Activated CD4-positive, alpha-beta memory T cell treated with anti-CD3 and anti-CD28 coated beads for 36 hours (primary cell): ENCODE data around the gene REXO1. TPM values are rescaled to one million over a fixed set of nuclear protein-coding genes. Genes with fewer than 3 reads are reported as not detected.

ENCODE experiments used
- CTCF ChIA-PET: fragments of 350-600 bp; sonication (Branson Sonifier 250); formaldehyde crosslinking; loops from one replicate; lab custom pipeline; 2021; ENCODE audit warnings: antibody characterized with exemption, inconsistent platforms; lab: Charles Lee
- POLR2A ChIA-PET: fragments of 350-600 bp; sonication (Branson Sonifier 250); formaldehyde crosslinking; loops from one replicate; lab custom pipeline; 2021; ENCODE audit warnings: antibody characterized with exemption; lab: Charles Lee
- DNase-seq: peaks from one replicate; pipeline ENCODE4 v3.0.0-alpha.2; 2020
- H3K27ac Mint-ChIP-seq: one replicate; pipeline ENCODE4 v1.8.0; 2021; ENCODE audit warnings: mixed read lengths
- H3K27me3 Mint-ChIP-seq: one replicate; pipeline ENCODE4 v1.8.0; 2021; ENCODE audit warnings: mixed read lengths
- H3K36me3 Mint-ChIP-seq: one replicate; pipeline ENCODE4 v1.8.0; 2021; ENCODE audit warnings: mixed read lengths
- H3K4me1 Mint-ChIP-seq: one replicate; pipeline ENCODE4 v1.8.0; 2021; ENCODE audit warnings: low read depth, mixed read lengths
- H3K4me3 Mint-ChIP-seq: one replicate; pipeline ENCODE4 v1.8.0; 2021; ENCODE audit warnings: mild to moderate bottlenecking, mixed read lengths
- H3K9me3 Mint-ChIP-seq: one replicate; pipeline ENCODE4 v1.8.0; 2021; ENCODE audit warnings: mixed read lengths
- intact Hi-C: fragments of 100-400 bp; cut with micrococcal nuclease; formaldehyde crosslinking; loops from one replicate; pipeline ENCODE4 v1.15.1; 2023
- microRNA-seq: library from miRNA; unstranded; fragments of <30 nt; microRNA quantifications from one replicate; pipeline ENCODE4 v1.2.0, GENCODE V29; 2022; ENCODE audit warnings: borderline number of aligned reads, borderline microRNAs expressed, borderline replicate concordance
- total RNA-seq, 2 experiments: library from RNA; stranded (reverse); gene quantifications; one replicate each; pipeline ENCODE4 v1.2.3, GENCODE V29; 2021

REXO1 gene
- total RNA-seq, 2 experiments from 2014 or later = 41.9 to 45.3 TPM

DNA sequence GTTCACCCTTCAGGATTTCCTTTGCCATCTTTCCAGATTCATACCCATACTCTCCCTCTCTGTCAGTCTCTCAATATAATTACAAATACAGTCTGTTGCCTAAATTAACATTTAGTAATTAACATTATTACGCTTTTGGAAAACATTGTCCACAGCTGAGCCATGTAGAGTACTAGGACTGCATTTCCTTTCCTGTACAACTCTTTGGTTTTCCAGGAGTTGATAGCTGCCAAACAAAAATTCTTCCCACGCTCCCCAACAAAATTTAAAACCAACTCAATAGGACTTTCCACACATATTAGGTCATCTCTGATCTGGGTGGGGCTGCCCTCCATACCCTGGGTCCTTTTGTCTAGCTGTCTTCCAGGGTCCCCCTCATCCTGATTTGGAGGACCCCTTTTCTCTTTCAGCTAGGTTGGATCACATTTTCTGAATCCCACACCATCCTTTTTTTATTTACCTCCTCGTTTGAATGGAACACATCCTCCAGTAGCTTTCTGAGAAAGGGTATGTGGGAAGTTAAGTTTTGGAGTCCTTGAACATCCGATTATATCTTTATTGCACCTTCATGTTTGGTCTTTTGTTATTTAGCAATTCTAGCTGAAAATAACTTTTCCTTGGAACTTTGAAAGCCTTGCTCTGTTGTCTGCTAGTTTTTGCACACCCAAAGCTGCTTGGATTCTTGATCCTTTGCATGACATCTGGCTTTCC is 77.3 kb downstream of the REXO1 start:
- H3K4me3 Mint-ChIP-seq = no peak overlapping the region
- peaks cover 16% of the 10 kb centered on the region for H3K9me3 Mint-ChIP-seq
- ChIA-PET CTCF (interaction anchor here (1.2 to 3.4 kb wide), 6 partner anchors 11 to 225 kb away, joined by 4 to 21 read pairs (median 10); no protein-coding TSS in a partner anchor), POLR2A (interaction anchor here (0.6 kb wide), 1 partner anchor 29 kb away, joined by 4 read pairs; no protein-coding TSS in a partner anchor)
- intact Hi-C loops = no loop called here
- peaks cover 2% of the 10 kb centered on the region for H3K36me3 Mint-ChIP-seq
- H3K4me1 Mint-ChIP-seq = no peaks in the 10 kb centered on the region
- peaks cover 56% of the 10 kb centered on the region for H3K27me3 Mint-ChIP-seq
- H3K27ac Mint-ChIP-seq = no peak overlapping the region
- DNase-seq = no peak

DNA sequence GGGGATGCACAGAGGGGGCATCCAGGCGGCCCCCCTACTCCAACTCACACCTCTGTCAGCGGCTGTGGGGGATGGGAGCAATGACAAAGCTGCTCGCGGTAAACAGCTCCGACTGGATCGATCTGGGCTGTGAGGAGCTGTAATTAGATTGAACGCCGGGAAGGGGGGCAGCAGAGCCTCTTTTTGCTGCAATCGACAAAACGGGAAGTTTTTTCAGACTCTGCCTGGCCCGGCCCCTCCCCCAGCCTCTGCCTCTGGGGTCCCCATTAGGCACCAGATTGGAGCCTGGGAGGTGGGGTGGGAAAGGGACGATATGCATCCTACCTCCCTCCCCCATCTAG is 78.7 kb downstream of the REXO1 start:
- H3K4me1 Mint-ChIP-seq = no peaks in the 10 kb centered on the region
- H3K9me3 Mint-ChIP-seq = peaks cover 16% of the 10 kb centered on the region
- no peak overlapping the region for H3K4me3 Mint-ChIP-seq
- intact Hi-C loops = loop anchor here (5.0 to 10.0 kb wide), 2 partner anchors 222 to 315 kb away; partner anchors contain the start of gene APC2
- peaks cover 2% of the 10 kb centered on the region for H3K36me3 Mint-ChIP-seq
- H3K27me3 Mint-ChIP-seq = peaks cover 66% of the 10 kb centered on the region
- ChIA-PET POLR2A (no interaction called here), CTCF (interaction anchor here (1.0 to 3.4 kb wide), 4 partner anchors 12 to 97 kb away, joined by 3 to 21 read pairs (median 13); no protein-coding TSS in a partner anchor)
- DNase-seq = no peak
- no peak overlapping the region for H3K27ac Mint-ChIP-seq

DNA sequence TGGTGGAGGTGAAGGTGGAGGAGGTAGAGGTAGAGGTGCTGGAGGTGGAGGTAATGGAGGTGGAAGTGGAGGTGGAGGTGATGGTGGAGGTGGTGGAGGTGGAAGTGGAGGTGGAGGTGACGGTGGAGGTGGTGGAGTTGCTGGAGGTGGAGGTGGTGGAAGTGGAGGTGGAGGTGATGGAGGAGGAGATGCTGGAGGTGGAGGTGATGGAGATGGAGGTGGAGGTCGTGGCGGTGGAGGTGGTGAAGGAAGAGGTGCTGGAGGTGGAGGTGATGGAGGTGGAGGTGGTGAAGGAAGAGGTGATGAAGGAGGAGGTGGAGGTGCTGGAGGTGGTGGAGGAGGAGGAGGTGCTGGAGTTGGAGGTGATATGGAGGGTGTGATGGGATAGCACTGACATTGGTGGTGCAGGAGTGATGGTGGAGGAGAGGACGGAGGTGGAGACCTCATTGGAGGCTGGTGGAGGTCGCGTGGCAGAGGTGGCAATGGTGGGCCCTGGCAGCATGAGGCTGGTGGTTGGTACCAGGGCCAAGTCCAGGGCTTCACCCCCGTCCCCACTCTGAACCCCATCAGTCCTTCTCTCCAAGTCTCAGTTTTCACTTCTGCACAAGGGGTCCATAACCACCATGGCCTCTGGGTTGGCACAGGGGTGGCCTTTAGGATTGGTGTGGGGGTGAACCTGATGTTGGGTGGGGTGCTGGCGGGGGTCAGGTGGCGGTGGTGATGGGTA is 79.2 kb downstream of the REXO1 start:
- POLR2A ChIA-PET = no interaction called here
- CTCF ChIA-PET = interaction anchor here (0.9 to 3.4 kb wide), 7 partner anchors 9 to 260 kb away, joined by 3 to 14 read pairs (median 4); no protein-coding TSS in a partner anchor
- intact Hi-C loops = loop anchor here (5.0 to 10.0 kb wide), 2 partner anchors 222 to 314 kb away; partner anchors contain the start of gene APC2
- peaks cover 67% of the 10 kb centered on the region for H3K27me3 Mint-ChIP-seq
- no peak overlapping the region for H3K27ac Mint-ChIP-seq
- DNase-seq = no peak
- H3K4me3 Mint-ChIP-seq = no peak overlapping the region
- no peaks in the 10 kb centered on the region for H3K4me1 Mint-ChIP-seq
- peaks cover 16% of the 10 kb centered on the region for H3K9me3 Mint-ChIP-seq
- H3K36me3 Mint-ChIP-seq = peaks cover 2% of the 10 kb centered on the region

DNA sequence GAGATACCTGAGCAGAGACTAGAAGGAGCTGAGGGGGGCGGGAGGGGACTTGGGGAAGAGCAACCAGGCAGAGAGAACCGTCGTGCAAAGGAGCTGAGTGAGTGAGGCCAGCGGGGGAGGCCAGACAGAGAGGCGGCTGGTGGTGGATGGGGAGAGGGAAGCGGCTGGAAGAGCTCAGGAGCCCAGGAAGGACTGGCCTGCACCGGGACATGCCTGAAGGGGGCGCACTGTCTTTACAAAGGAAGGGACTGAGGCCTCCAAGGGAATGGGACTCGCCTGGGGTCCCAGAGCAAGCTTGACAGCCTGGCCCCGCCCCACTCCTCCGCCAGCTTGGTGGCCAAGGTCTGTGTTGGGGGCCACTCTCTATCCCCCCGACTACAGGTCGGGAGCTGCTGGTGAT is 80.0 kb downstream of the REXO1 start:
- Mint-ChIP-seq H3K9me3 (peaks cover 16% of the 10 kb centered on the region), H3K27me3 (peaks cover 67% of the 10 kb centered on the region), H3K27ac (no peak overlapping the region), H3K4me1 (no peaks in the 10 kb centered on the region), H3K36me3 (peaks cover 2% of the 10 kb centered on the region), H3K4me3 (no peak overlapping the region)
- ChIA-PET CTCF (interaction anchor here (0.8 to 3.8 kb wide), 7 partner anchors 10 to 259 kb away, joined by 3 to 42 read pairs (median 4); no protein-coding TSS in a partner anchor), POLR2A (no interaction called here)
- DNase-seq = no peak
- intact Hi-C loops = loop anchor here (5.0 to 10.0 kb wide), 2 partner anchors 221 to 313 kb away; partner anchors contain the start of gene APC2

DNA sequence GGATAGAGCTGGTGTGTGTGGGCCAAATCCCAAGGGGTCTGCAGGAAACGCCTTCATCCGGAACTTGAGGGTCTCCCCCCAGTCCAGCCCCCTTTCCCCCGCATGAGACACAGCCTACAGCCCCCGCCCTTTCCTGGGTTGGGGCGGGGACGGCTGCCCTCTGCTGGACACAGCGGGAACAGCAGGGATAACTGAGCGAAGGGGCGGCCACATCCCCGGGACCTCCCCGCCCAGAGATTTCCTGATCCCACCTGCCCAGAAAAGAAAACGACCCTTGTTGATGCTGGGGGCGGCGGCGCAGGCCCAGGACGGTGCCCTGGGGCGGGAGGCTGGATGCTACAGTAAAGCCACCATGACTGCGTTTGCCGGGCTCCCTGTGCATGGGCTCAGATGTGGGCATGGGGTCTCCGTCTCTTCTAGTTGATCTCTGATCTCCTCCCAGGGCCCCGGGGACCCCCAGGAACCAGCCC is 80.8 kb downstream of the REXO1 start:
- Mint-ChIP-seq H3K36me3 (peaks cover 2% of the 10 kb centered on the region), H3K9me3 (peaks cover 16% of the 10 kb centered on the region), H3K27me3 (peaks cover 66% of the 10 kb centered on the region), H3K4me1 (no peaks in the 10 kb centered on the region), H3K4me3 (no peak overlapping the region), H3K27ac (no peak overlapping the region)
- intact Hi-C loops = loop anchor here (1.0 to 10.0 kb wide), 3 partner anchors 95 to 313 kb away; partner anchors contain the start of gene APC2
- CTCF ChIA-PET = interaction anchor here (0.6 to 3.8 kb wide), 9 partner anchors 21 to 263 kb away, joined by 3 to 42 read pairs (median 4); no protein-coding TSS in a partner anchor
- peak; percentile 68 for DNase-seq
- POLR2A ChIA-PET = no interaction called here

DNA sequence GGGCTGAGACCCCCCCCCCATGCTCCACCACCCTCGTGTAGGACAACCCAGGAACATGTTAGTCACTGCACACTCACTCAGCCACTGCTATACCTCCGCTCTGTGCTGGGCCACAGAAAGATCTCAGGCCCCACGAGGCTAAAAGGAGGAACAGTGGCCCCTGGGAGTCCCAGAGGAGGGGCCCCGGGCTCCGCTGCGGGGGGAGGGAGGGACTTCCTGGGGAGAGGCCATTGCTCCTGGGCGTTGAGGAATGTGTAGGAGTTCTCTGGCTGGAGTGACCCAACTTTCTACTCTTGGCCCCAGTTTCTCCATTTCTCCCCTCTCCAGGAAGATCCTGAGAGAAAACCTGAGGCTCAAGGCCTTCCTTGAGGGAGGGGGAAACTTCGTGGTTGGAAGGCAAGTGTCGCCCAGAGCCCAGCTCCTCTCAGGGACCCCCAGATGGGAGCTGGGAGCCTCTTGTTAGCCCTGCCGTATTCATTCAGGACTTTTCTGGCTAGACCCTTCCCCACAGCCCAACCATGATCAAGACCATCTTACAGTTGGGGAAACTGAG is 81.4 kb downstream of the REXO1 start:
- CTCF ChIA-PET = interaction anchor here (0.6 to 3.8 kb wide), 11 partner anchors 12 to 398 kb away, joined by 3 to 42 read pairs (median 3); no protein-coding TSS in a partner anchor
- intact Hi-C loops = loop anchor here (1.0 to 10.0 kb wide), 3 partner anchors 95 to 312 kb away; partner anchors contain the start of gene APC2
- POLR2A ChIA-PET = no interaction called here
- Mint-ChIP-seq H3K4me3 (no peak overlapping the region), H3K27me3 (peaks cover 64% of the 10 kb centered on the region), H3K4me1 (no peaks in the 10 kb centered on the region), H3K27ac (no peak overlapping the region), H3K9me3 (peaks cover 14% of the 10 kb centered on the region), H3K36me3 (no peaks in the 10 kb centered on the region)
- DNase-seq = no peak

DNA sequence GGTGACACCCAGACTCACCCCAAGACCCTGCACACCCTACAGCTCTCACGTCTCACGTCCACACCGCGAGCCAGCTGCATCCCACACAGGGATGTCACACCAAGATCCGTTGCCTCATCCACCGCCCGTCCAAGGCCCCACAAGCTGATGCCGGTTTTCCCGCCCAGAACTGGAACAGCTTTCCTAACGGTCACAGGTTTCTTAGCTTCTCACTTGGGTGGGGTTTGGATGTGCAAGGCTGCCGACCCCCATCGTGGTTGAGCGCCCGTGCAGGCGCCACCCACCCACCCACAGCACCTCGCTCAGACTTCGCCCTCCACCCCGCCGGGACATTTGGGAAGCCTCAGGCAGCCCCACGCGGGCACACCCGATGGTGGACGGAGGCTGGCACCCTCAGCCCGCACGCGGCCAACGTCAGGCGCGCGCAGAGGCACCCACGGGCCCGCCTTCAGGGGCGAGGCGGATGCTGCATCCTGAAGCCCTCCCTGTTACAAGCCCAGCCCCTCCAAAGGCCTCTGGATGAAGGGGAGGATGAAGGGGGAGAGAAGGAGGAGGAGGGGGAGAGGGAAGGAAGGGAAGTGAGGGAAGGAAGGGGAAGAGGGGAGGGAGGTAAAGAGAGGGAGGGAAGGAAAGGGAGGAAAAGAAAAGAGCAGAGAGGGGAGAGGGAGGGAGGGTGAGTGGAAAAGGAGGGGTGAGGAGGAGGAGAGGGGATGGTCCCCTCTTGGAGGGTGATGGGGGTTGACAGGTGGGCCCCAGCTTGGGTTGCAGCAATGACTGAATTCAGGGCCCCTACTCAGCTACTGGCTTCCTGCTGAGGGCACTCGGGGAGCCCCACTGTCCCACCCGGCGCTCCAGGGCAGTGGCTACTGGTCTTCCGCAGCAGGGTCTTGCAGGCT is 82.1 kb downstream of the REXO1 start:
- Mint-ChIP-seq H3K9me3 (peaks cover 9% of the 10 kb centered on the region), H3K4me1 (no peaks in the 10 kb centered on the region), H3K27me3 (peaks cover 66% of the 10 kb centered on the region), H3K4me3 (no peak overlapping the region), H3K36me3 (no peaks in the 10 kb centered on the region), H3K27ac (no peak overlapping the region)
- ChIA-PET POLR2A (no interaction called here), CTCF (interaction anchor here (0.6 to 3.8 kb wide), 13 partner anchors 11 to 397 kb away, joined by 3 to 42 read pairs (median 3); no protein-coding TSS in a partner anchor)
- intact Hi-C loops = loop anchor here (5.0 to 10.0 kb wide), 2 partner anchors 219 to 311 kb away; partner anchors contain the start of gene APC2
- DNase-seq = no peak

Small RNA genes within 50 kb of the gene (microRNA-seq; reads per million reads assigned to microRNA genes)
- 2.4 reads per million for gene MIR1909

Other genes starting within 250 kb of the REXO1 start
- 100 to 1,000 TPM; 266 to 277 TPM for gene UQCR11, start 243.0 kb downstream of the REXO1 start, total RNA-seq
- 10 to 100 TPM; 88.9 to 95.5 TPM for gene TCF3, start 195.9 kb downstream of the REXO1 start, total RNA-seq
- not detected for gene ONECUT3, start 95.0 kb downstream of the REXO1 start, total RNA-seq
- gene ATP8B3, start 36.2 kb downstream of the REXO1 start, total RNA-seq = 1 to 10 TPM; 9.6 to 10.0 TPM
- 10 to 100 TPM; 23.3 to 24.2 TPM for gene KLF16, start 15.1 kb upstream of the REXO1 start, total RNA-seq
- 100 to 1,000 TPM; 108 to 110 TPM for gene ABHD17A, start 37.0 kb upstream of the REXO1 start, total RNA-seq
- gene ADAT3, start 56.9 kb upstream of the REXO1 start, total RNA-seq = 1 to 10 TPM; 5.7 to 5.8 TPM
- gene SCAMP4, start 56.9 kb upstream of the REXO1 start, total RNA-seq = 10 to 100 TPM; 24.2 to 28.4 TPM
- 10 to 100 TPM; 63.7 to 66.2 TPM for gene CSNK1G2, start 92.7 kb upstream of the REXO1 start, total RNA-seq
- gene BTBD2, start 167.2 kb upstream of the REXO1 start, total RNA-seq = 10 to 100 TPM; 37.3 to 42.9 TPM
- gene MKNK2, start 202.8 kb upstream of the REXO1 start, total RNA-seq = 100 to 1,000 TPM; 143 to 157 TPM
- 100 to 1,000 TPM; 117 to 122 TPM for gene MOB3A, start 247.8 kb upstream of the REXO1 start, total RNA-seq
- gene IZUMO4, start 248.4 kb upstream of the REXO1 start, total RNA-seq = 10 to 100 TPM; 14.2 to 16.4 TPM